HG03521 (cell line): ENCODE results near the gene TEAD3.

Experiments used
- ATAC-seq: cut with Tn5 transposase; IDR thresholded peaks from one replicate; pipeline ENCODE4 v1.9.1; 2021; ENCODE audit warnings: mild to moderate bottlenecking, moderate library complexity; ENCODE audit not compliant: unreplicated experiment

The TEAD3 gene

GRCh38 chr6:35514587-35514986 lies 17.7 kb upstream of the TEAD3 start:
- ATAC-seq = no peak

- ATAC-seq = no peak
These were observed 15.9 kb upstream of the TEAD3 start, which contains the start of gene TULP1 for GRCh38 chr6:35512740-35513139. Gene TULP1, minus strand, starts transcription at chr6:35512896. Its CDS starts 38 bp downstream, at chr6:35512858.

- ATAC-seq = no peak
These were observed 15.1 kb upstream of the TEAD3 start for GRCh38 chr6:35512006-35512405.

DNA sequence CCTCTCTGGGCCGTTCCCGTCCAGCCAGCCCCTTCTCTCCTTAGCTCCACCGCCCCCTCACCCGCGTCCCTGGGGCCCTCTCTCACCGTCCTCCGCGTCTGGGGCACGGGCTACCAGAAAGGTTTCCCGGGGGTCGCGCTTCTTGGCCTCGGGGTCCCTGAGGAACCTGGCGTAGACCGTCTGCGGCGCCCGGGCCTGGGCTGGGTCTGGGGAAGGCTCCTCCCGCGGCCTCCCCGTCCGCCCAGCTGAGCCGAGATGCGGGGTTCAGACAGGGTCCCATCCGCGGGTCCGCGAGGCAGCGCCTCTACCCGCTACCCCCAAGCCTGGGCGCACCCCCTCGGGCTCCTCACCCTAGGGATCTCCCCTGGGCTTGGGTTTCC lies 14.7 kb upstream of the TEAD3 start:
- no peak for ATAC-seq

DNA sequence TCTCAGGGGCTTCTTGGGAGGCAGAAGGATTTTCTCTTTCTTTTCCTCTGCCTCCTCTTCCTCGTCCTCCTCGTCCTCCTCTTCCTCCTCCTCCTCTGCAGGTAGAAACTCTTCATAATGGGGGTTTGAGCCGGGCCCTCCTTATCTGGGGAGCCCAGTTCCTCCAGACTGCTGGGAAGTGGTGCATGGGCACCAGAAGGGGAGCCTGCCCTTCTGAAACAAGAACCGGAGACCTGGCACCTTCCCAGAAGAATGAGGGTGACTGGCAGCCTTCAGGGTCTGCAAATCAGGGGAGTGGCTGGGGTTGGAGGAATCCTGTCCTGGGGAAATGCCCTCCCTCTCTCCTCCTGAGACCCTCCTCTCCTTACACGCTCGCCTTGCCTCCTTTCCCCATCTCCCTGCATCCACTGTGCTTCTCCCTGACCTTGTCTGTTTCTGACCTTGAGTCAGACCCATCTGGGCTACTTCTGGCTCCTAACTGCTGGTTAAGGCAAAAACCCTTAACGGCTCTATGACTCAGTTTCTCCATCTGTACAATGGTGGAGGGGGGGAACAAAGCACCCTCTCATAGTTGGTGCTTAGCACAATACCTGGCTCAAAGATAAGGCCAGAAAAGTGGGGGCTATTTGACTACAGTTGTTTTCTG lies 14.2 kb upstream of the TEAD3 start:
- ATAC-seq = no peak

DNA sequence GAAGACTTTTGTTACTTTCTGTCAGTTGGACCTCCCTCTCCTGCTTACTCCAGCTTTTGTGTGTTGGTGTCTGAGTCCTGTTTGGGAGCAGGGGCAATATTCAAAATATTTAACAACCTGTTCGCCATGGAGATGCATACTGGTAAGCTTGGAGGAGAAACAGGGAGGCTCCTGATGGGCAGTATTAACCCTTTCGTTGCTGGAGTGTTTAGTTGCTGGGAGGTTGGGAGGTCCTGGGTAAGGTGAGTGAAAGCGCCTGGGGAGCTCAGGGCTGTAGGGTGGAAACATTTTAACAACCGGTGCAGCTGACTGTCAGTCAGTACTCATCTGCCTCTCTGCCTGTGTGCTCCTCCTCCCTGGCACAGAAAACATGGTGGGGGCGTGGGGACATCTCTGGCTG lies 11.7 kb upstream of the TEAD3 start:
- no peak for ATAC-seq

DNA sequence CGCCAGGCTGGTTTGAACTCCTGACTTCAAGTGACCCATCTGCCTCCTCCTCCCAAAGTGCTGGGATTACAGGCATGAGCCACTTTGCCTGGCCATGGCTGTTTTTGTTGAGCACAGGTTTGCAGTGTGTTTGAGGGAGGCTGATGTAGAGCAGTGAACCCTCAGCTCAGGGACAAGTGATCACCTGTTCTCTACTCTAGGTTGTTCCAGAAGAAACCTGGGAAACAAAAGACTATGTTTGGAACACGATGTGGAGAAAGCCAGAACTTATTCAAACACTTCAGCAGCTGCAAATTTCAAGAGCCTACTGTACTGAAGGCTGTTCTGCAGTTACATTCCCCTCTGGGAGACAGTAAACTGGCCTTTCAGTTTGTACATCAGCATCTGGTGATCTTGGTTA lies 11.1 kb upstream of the TEAD3 start:
- no peak for ATAC-seq

DNA sequence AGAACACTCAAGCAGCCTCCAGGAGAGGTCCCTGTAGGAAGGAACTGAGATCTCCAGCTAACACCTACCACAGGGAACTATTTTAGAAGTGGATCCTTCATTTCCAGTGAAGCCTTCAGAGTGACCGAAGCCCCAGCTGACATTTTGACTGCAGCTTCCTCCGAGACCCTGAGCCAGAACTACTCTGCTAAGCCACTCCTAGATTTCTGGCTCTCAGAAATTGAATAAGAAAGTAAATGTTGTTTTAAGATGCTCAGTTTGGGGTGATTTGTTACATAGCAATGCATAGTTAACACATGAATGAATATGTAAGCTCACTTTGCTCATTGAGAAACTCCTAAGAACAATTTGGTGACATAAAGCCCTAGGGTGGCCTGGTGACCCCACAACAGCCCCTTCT lies 10.3 kb upstream of the TEAD3 start:
- ATAC-seq = no peak

DNA sequence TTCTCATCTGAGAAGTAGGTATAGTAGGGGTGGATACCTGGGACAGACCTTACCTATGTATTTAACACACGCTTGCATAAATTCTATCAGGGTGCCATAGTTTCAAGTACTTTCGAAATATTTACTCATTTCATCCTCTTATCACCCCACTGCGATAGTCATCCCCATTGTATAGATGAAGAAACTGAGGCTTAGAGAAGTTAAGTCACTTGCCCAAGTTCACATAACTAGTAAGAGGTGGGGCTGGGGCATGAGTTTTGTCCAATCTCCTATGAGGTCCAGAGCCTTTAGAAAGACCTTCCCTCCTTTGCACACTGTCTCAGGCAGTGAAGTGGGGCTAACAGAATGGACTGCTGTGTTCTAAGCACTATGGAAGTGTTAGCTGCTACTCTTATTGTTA lies 9.7 kb upstream of the TEAD3 start:
- ATAC-seq = no peak

DNA sequence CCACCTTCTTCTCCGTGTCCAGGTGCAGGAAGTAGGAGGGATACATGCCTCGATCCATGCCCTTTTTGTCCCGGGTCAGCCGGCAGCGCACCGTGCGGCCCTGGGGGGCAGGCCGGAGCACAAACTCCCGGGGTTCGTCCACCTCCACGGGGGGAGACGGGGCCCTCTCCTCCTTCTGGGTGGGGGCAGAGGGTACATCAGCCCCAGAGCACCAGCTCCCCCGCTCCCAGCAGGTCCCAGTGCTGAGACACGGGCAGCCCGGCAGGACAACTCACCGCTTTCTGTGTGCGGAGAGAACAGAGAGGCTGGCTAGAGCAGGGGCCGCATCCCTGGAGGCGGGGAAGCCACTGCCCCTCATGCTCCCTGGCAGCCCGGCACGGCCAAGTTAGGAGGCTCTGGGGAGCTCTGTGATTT lies 9.1 kb upstream of the TEAD3 start:
- no peak for ATAC-seq

GRCh38 chr6:35503534-35503933 lies 6.7 kb upstream of the TEAD3 start:
- ATAC-seq = no peak

- no peak for ATAC-seq
These were observed 4.9 kb upstream of the TEAD3 start for GRCh38 chr6:35501784-35502183.

DNA sequence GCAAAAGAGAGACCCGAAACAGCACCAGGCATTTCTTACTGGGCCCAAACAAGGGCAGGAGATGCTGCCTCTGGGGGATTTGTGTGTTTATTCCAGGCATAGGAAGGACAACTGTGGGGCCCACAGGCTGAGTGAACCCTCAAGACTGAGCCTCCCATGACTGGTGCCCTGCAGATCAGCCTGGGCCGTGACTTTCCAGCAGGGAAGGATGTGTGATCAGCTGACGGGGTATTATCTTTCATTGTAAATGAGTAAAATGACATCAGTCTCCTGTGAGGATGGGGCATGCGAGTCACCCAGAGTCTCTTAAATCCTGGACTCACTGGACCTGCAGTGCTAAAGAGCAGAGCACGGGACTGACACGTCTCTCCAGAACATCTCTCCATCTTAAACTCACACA lies 3.9 kb upstream of the TEAD3 start:
- ATAC-seq = no peak

- ATAC-seq = no peak
These were observed 2.5 kb upstream of the TEAD3 start for GRCh38 chr6:35499372-35499771.

- no peak for ATAC-seq
These were observed 1.7 kb upstream of the TEAD3 start for GRCh38 chr6:35498422-35499067.

GRCh38 chr6:35497571-35498421 lies 917 bp upstream of the TEAD3 start:
- no peak for ATAC-seq

- ATAC-seq = no peak
These were observed 641 bp downstream of the TEAD3 start for GRCh38 chr6:35496036-35496840.

DNA sequence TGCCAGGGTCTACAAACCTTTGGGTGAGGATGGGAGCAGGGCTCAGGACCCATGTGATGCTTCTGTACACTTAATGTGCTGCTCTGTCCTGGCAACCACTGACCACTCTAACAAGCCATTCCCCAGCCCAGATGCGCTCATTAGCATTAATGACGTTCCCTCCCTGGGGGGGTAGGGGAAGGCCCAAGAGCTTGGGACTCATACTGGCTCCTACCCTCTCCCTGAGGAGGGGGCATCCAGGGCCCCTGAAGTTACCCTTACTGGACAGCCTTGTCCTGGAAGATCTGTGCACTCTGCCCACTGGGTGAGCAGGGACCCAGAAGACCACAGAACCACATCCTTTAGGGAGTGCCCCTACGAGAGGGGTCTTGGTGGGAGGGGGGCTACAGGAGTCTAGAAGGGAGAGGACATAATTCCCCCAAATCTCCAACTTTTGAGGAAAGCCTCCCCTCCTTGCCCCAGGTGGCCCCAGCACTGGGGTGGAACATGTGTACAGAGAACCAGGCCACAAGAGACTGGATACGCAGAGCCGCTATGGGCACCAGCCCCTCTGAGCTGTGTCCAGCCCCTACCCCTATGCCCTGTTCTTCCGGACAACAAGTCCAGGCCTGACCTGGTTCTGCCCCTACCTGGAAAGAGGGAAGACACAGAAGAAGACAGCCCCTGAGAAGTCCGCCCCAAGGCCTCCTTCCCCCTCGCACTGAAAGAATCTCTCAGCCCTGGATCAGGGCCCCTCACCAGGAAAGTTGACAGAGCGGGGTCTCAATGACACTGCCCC lies 1.4 kb downstream of the TEAD3 start:
- no peak for ATAC-seq

GRCh38 chr6:35494161-35494563 lies 2.7 kb downstream of the TEAD3 start:
- no peak for ATAC-seq

GRCh38 chr6:35493307-35493983 lies 3.4 kb downstream of the TEAD3 start:
- ATAC-seq = no peak
